ENCODE measurements around the gene IMPG2.

IMPG2 gene

DNA sequence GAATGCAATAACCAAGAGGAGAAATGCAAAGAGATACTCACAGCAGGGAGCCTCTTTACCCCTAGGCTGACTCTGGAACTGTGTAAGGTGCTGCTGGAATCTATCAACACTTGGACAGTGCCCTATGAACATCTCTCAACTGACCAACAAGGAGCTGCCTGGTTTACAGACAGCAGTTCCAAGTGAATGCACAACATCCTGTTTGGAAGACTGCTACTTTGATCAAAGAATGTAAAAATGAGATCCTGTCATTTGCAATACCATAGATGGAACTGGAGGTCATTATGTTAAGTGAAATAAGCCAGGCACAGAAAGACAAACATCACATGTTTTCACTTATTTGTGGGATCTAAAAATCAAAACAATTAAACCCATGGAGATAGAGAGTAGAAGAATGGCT lies 136.3 kb downstream of the IMPG2 start:
- no peak for DNase-seq

DNA sequence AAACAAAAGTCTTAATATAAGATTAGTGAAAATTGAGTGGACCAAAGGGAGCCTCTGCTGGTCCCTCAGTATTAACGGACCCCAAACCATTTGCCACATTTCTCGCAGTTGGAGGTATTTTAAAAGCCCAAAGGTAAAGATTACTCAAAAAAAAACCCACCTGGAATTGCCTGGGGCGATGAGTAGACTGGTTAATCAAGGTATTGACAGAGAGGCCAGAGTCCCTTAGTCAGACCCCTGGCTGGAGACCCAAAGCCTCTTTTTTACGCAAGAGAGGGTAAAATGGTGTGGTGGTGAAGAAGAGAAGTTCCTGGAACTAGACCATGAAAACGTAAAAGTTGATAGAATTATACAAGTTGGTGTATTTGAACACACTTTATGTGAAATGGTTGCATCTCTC lies 137.2 kb downstream of the IMPG2 start:
- no peak for DNase-seq

DNA sequence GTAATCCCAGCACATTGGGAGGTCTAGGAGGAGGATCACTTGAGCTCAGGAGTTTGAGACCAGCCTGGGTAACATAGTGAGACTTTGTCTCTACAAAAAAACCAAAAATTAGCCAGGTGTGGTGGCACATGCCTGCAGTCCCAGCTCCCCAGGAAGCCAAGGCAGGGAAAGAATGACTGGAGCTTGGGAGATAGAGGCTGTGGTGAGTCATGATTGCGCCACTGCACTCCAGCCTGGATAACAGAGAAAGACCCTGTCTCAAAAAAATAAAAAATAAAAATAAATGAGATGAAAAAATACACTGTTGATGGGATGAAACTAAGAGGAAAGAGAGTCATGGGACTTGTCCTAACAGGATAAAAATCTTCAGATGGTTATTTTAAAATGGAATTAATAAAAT lies 137.6 kb downstream of the IMPG2 start:
- no peak for DNase-seq

DNA sequence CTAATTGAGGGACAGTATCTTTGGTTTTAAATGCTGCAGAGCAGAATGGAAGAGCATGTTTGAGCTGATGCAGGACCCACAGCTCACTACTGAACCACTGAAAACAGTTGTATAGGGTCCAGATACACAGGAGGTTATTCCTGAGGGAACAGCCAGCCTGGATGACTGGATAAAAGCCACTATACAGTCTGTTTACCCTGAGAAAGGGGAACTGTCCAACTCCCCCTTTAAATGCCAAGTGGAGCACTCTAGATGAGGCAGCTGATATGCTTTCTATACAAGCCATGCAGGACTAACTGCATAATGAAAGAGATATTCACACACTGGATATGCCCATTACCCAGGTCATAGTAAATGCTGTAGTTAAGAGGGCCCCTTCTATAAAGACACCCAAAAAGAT lies 138.6 kb downstream of the IMPG2 start:
- no peak for DNase-seq

DNA sequence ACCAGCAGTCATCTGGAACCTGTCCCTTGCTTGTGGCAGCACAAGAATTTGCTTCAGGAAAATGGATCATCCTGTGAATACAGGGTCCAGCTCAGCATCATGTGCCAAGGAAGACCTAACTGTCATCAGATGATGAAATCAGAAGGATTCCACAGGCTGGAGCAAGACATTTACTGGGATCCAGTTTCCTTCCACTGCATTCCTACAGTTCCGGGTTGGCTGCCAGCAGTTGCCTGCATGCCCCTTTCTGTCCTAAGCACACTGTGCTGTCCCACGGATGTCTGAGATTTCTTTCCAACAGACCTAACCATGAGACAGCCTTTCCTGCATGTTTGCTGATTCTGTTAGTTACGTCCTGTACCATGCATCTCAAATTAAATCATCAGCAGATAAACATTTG lies 140.7 kb downstream of the IMPG2 start:
- DNase-seq, result no peak

DNA sequence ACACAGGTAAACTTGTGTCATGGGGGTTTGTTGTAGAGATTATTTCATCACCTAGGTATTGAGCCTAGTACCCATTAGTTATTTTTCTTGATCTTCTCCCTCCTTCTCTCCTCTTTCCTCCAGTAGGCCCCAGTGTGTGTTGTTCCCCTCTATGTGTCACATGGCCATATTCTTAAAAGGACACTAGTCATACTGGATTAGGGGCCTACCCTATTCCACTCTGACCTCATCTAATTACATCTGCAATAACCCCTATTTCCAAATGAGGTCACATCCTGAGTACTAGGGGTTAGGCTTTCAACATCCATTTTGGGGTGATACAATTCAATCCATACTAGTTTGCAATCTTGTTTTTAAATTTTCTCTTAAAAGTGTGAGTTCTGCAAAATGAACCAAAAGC lies 142.8 kb downstream of the IMPG2 start:
- no peak for DNase-seq
